WTC11 (cell line): ENCODE data around the gene CAMTA1.

Experiments used
- CREB1 ChIP-seq: sonication (generic); formaldehyde crosslinking; IDR thresholded peaks from 2 replicates; pipeline ENCODE4 v1.8.0; 2023; ENCODE audit warnings: mild to moderate bottlenecking, missing genetic modification reagents
- GABPB1 ChIP-seq: sonication (generic); formaldehyde crosslinking; IDR thresholded peaks from 2 replicates; pipeline ENCODE4 v1.8.1; 2023; ENCODE audit warnings: mild to moderate bottlenecking, missing genetic modification reagents
- NFATC4 ChIP-seq: fragments of 250-450 bp; sonication (Bioruptor Pico); IDR thresholded peaks from 2 replicates; pipeline ENCODE4 v1.9.0; 2021; ENCODE audit warnings: mild to moderate bottlenecking
- NFYB ChIP-seq: sonication (generic); formaldehyde crosslinking; conservative IDR thresholded peaks from 2 replicates; pipeline ENCODE4 v1.8.0; 2022; ENCODE audit warnings: low read depth, missing genetic modification reagents
- RELA ChIP-seq: sonication (generic); formaldehyde crosslinking; IDR thresholded peaks from 2 replicates; pipeline ENCODE4 v1.8.1; 2022; ENCODE audit warnings: missing genetic modification reagents, mild to moderate bottlenecking, borderline replicate concordance
- SMAD3 ChIP-seq: sonication (generic); formaldehyde crosslinking; IDR thresholded peaks from 2 replicates; pipeline ENCODE4 v1.8.0; 2022; ENCODE audit warnings: missing genetic modification reagents, mild to moderate bottlenecking, borderline replicate concordance
- TF ChIP-seq, protein P1 (sequence below): sonication (generic); formaldehyde crosslinking; conservative IDR thresholded peaks from 2 replicates; pipeline ENCODE4 v1.8.1; 2022; ENCODE audit warnings: mild to moderate bottlenecking, missing genetic modification reagents
- TF ChIP-seq, protein P2 (sequence below): fragments of 200-600 bp; IDR thresholded peaks from 2 replicates; pipeline ENCODE4 v1.8.0; 2022; ENCODE audit warnings: antibody characterized with exemption
- TF ChIP-seq, protein P3 (sequence below): sonication (generic); formaldehyde crosslinking; IDR thresholded peaks from 2 replicates; pipeline ENCODE4 v1.8.1; 2023; ENCODE audit warnings: mild to moderate bottlenecking, missing genetic modification reagents
- TF ChIP-seq, protein P4 (sequence below): sonication (generic); formaldehyde crosslinking; IDR thresholded peaks from 2 replicates; pipeline ENCODE4 v1.8.0; 2023; ENCODE audit warnings: mild to moderate bottlenecking, missing genetic modification reagents
- TF ChIP-seq, protein P5 (sequence below): sonication (generic); formaldehyde crosslinking; IDR thresholded peaks from 2 replicates; pipeline ENCODE4 v1.8.0; 2022; ENCODE audit warnings: mild to moderate bottlenecking, missing genetic modification reagents
- TF ChIP-seq, protein P6 (sequence below): sonication (generic); formaldehyde crosslinking; IDR thresholded peaks from 2 replicates; pipeline ENCODE4 v1.8.1; 2023; ENCODE audit warnings: mild to moderate bottlenecking, missing genetic modification reagents, moderate library complexity

DNA sequence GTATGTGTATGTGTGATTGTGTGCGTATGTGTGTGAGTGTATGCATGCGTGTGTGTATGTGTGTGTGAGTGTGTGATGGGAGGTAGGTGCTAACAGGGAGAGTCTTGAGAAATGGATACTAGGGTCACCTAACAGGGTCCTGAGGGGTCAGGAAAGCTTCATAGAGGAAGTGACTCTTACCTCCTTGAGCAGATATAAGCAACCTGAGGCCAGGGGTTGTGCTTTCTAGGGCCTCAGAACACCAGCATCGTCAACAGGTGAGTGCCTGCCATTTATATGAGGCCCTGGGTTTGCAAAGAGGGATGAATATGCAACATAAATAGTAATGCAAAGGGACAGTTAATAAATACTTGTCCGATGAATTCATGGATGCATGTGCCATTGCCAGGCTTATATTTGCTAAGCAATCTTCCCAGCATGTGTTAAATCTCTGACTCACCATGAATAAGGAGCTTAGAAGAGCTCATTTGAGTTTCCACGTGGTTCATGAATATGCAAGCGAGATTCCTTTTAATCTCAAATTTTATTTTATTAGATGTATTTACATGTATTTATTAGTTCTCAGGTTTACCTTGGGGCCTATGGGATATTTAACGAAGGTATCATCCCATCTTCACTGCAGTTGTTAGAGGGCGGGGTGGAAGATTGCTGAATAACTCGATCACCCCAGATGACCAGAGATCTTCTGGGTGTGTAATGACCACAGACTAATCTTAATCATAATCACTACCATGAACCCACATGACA is 438.3 kb downstream of the CAMTA1 start:
- TF ChIP-seq, protein P1, sequence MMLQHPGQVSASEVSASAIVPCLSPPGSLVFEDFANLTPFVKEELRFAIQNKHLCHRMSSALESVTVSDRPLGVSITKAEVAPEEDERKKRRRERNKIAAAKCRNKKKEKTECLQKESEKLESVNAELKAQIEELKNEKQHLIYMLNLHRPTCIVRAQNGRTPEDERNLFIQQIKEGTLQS = no peak
- TF ChIP-seq, protein P2, sequence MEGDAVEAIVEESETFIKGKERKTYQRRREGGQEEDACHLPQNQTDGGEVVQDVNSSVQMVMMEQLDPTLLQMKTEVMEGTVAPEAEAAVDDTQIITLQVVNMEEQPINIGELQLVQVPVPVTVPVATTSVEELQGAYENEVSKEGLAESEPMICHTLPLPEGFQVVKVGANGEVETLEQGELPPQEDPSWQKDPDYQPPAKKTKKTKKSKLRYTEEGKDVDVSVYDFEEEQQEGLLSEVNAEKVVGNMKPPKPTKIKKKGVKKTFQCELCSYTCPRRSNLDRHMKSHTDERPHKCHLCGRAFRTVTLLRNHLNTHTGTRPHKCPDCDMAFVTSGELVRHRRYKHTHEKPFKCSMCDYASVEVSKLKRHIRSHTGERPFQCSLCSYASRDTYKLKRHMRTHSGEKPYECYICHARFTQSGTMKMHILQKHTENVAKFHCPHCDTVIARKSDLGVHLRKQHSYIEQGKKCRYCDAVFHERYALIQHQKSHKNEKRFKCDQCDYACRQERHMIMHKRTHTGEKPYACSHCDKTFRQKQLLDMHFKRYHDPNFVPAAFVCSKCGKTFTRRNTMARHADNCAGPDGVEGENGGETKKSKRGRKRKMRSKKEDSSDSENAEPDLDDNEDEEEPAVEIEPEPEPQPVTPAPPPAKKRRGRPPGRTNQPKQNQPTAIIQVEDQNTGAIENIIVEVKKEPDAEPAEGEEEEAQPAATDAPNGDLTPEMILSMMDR = no peak
- TF ChIP-seq NFYB (CRISPR knock-in tag) = no peak
- TF ChIP-seq GABPB1 (CRISPR knock-in tag) = no peak
- no peak for TF ChIP-seq RELA
- TF ChIP-seq SMAD3 (CRISPR knock-in tag) = no peak
- TF ChIP-seq, protein P3, sequence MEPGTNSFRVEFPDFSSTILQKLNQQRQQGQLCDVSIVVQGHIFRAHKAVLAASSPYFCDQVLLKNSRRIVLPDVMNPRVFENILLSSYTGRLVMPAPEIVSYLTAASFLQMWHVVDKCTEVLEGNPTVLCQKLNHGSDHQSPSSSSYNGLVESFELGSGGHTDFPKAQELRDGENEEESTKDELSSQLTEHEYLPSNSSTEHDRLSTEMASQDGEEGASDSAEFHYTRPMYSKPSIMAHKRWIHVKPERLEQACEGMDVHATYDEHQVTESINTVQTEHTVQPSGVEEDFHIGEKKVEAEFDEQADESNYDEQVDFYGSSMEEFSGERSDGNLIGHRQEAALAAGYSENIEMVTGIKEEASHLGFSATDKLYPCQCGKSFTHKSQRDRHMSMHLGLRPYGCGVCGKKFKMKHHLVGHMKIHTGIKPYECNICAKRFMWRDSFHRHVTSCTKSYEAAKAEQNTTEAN (CRISPR knock-in tag) = no peak
- TF ChIP-seq CREB1 = no peak
- no peak for TF ChIP-seq NFATC4
- TF ChIP-seq, protein P4, sequence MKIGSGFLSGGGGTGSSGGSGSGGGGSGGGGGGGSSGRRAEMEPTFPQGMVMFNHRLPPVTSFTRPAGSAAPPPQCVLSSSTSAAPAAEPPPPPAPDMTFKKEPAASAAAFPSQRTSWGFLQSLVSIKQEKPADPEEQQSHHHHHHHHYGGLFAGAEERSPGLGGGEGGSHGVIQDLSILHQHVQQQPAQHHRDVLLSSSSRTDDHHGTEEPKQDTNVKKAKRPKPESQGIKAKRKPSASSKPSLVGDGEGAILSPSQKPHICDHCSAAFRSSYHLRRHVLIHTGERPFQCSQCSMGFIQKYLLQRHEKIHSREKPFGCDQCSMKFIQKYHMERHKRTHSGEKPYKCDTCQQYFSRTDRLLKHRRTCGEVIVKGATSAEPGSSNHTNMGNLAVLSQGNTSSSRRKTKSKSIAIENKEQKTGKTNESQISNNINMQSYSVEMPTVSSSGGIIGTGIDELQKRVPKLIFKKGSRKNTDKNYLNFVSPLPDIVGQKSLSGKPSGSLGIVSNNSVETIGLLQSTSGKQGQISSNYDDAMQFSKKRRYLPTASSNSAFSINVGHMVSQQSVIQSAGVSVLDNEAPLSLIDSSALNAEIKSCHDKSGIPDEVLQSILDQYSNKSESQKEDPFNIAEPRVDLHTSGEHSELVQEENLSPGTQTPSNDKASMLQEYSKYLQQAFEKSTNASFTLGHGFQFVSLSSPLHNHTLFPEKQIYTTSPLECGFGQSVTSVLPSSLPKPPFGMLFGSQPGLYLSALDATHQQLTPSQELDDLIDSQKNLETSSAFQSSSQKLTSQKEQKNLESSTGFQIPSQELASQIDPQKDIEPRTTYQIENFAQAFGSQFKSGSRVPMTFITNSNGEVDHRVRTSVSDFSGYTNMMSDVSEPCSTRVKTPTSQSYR (CRISPR knock-in tag) = no peak
- TF ChIP-seq, protein P5, sequence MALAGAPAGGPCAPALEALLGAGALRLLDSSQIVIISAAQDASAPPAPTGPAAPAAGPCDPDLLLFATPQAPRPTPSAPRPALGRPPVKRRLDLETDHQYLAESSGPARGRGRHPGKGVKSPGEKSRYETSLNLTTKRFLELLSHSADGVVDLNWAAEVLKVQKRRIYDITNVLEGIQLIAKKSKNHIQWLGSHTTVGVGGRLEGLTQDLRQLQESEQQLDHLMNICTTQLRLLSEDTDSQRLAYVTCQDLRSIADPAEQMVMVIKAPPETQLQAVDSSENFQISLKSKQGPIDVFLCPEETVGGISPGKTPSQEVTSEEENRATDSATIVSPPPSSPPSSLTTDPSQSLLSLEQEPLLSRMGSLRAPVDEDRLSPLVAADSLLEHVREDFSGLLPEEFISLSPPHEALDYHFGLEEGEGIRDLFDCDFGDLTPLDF (CRISPR knock-in tag) = no peak
- TF ChIP-seq, protein P6, sequence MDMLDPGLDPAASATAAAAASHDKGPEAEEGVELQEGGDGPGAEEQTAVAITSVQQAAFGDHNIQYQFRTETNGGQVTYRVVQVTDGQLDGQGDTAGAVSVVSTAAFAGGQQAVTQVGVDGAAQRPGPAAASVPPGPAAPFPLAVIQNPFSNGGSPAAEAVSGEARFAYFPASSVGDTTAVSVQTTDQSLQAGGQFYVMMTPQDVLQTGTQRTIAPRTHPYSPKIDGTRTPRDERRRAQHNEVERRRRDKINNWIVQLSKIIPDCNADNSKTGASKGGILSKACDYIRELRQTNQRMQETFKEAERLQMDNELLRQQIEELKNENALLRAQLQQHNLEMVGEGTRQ (CRISPR knock-in tag) = no peak
